Measurements from ENCODE around the gene HERPUD1.

Gene HERPUD1

GRCh38 chr16:56897026-56897799, 34.7 kb upstream of the HERPUD1 start:
- Histone ChIP-seq H3K27me3 (ENCODE audit: insufficient read depth, low read length, poor library complexity) (no peaks in the 10 kb centered on the region), H3K4me1 (ENCODE audit: insufficient read depth, low read length) (no peaks in the 10 kb centered on the region), H3K27ac (ENCODE audit: low read length) (no peak overlapping the region), H3K9me3 (ENCODE audit: insufficient read depth, low read length, severe bottlenecking) (no peaks in the 10 kb centered on the region), H3K4me3 (ENCODE audit: low read depth in 1 of 2, low read length in 2 of 2) (no peak overlapping the region), H3K79me2 (ENCODE audit: insufficient read depth, low read length) (no peaks in the 10 kb centered on the region), H3K9ac (ENCODE audit: low read depth, low read length) (no peak overlapping the region), H3K36me3 (ENCODE audit: insufficient read depth, low read length) (no peaks in the 10 kb centered on the region), H2AFZ (ENCODE audit: low read depth, low read length) (no peak overlapping the region), H4K20me1 (ENCODE audit: insufficient read depth, low read length) (no peaks in the 10 kb centered on the region), H3K4me2 (ENCODE audit: insufficient read depth, low read length) (no peak overlapping the region)
- DNase-seq (no peak), ATAC-seq (ENCODE audit: insufficient read depth, low read depth) (no peak)
- TF ChIP-seq CTCF (IDR thresholded peaks at IDR 0.05; ENCODE audit: borderline replicate concordance, extremely low read depth, low read length, poor library complexity, severe bottlenecking) (no peak), EZH2 (IDR thresholded peaks at IDR 0.05; ENCODE audit: borderline replicate concordance, low read depth, low read length, severe bottlenecking) (no peak)

- ATAC-seq (ENCODE audit: insufficient read depth, low read depth) (peak; percentile 69), DNase-seq (peak; percentile 18)
- no peaks in the 10 kb centered on the region for H3K79me2 ChIP-seq (ENCODE audit: insufficient read depth, low read length)
- H3K27me3 ChIP-seq (ENCODE audit: insufficient read depth, low read length, poor library complexity) = no peaks in the 10 kb centered on the region
- no peak overlapping the region for H3K9ac ChIP-seq (ENCODE audit: low read depth, low read length)
- H3K27ac ChIP-seq (ENCODE audit: low read length) = no peak overlapping the region
- H4K20me1 ChIP-seq (ENCODE audit: insufficient read depth, low read length) = no peaks in the 10 kb centered on the region
- no peaks in the 10 kb centered on the region for H3K36me3 ChIP-seq (ENCODE audit: insufficient read depth, low read length)
- H3K9me3 ChIP-seq (ENCODE audit: insufficient read depth, low read length, severe bottlenecking) = no peaks in the 10 kb centered on the region
- H3K4me2 ChIP-seq (ENCODE audit: insufficient read depth, low read length) = no peak overlapping the region
- H2AFZ ChIP-seq (ENCODE audit: low read depth, low read length) = no peak overlapping the region
- no peak for TF ChIP-seq CTCF (IDR thresholded peaks at IDR 0.05; ENCODE audit: borderline replicate concordance, extremely low read depth, low read length, poor library complexity, severe bottlenecking)
- TF ChIP-seq EZH2 (IDR thresholded peaks at IDR 0.05; ENCODE audit: borderline replicate concordance, low read depth, low read length, severe bottlenecking) = no peak
- no peaks in the 10 kb centered on the region for H3K4me1 ChIP-seq (ENCODE audit: insufficient read depth, low read length)
- no peak overlapping the region for H3K4me3 ChIP-seq (ENCODE audit: low read depth in 1 of 2, low read length in 2 of 2)
Observed at GRCh38 chr16:56898847-56899246, 33.1 kb upstream of the HERPUD1 start.

GRCh38 chr16:56903866-56904265, 28.1 kb upstream of the HERPUD1 start:
- no peak for DNase-seq
- no peak overlapping the region for H3K4me3 ChIP-seq (ENCODE audit: low read depth in 1 of 2, low read length in 2 of 2)
- H3K79me2 ChIP-seq (ENCODE audit: insufficient read depth, low read length) = no peaks in the 10 kb centered on the region
- H3K4me1 ChIP-seq (ENCODE audit: insufficient read depth, low read length) = no peaks in the 10 kb centered on the region
- H3K27ac ChIP-seq (ENCODE audit: low read length) = no peak overlapping the region
- H3K4me2 ChIP-seq (ENCODE audit: insufficient read depth, low read length) = no peak overlapping the region
- no peak overlapping the region for H2AFZ ChIP-seq (ENCODE audit: low read depth, low read length)
- H3K27me3 ChIP-seq (ENCODE audit: insufficient read depth, low read length, poor library complexity) = no peaks in the 10 kb centered on the region
- no peaks in the 10 kb centered on the region for H3K36me3 ChIP-seq (ENCODE audit: insufficient read depth, low read length)
- no peak for TF ChIP-seq CTCF (IDR thresholded peaks at IDR 0.05; ENCODE audit: borderline replicate concordance, extremely low read depth, low read length, poor library complexity, severe bottlenecking)
- no peak for ATAC-seq (ENCODE audit: insufficient read depth, low read depth)
- H4K20me1 ChIP-seq (ENCODE audit: insufficient read depth, low read length) = no peaks in the 10 kb centered on the region
- no peak overlapping the region for H3K9ac ChIP-seq (ENCODE audit: low read depth, low read length)
- H3K9me3 ChIP-seq (ENCODE audit: insufficient read depth, low read length, severe bottlenecking) = no peaks in the 10 kb centered on the region
